Measurements from ENCODE around the gene WDR86. TPM values are rescaled to one million over a fixed set of nuclear protein-coding genes. Genes with fewer than 3 reads are reported as not detected.

WDR86 gene
- total RNA-seq, 1 donor from 2014 or later: not detected

GRCh38 chr7:151428378-151429236 lies 18.8 kb upstream of the WDR86 start:
- Mint-ChIP-seq H3K27me3 (ENCODE audit: insufficient read depth) (peaks cover 6% of the 10 kb centered on the region), H3K27ac (no peak overlapping the region), H3K4me1 (ENCODE audit: low read depth) (peaks cover 24% of the 10 kb centered on the region), H3K9me3 (no peaks in the 10 kb centered on the region), H3K4me3 (no peak overlapping the region), H3K36me3 (ENCODE audit: low read depth) (no peaks in the 10 kb centered on the region)
- DNase-seq (ENCODE audit: low spot score): no peak
- intact Hi-C loops (cut with micrococcal nuclease): loop anchor here (1.0 kb wide), 1 partner anchor 60 kb away; no protein-coding TSS in a partner anchor

- peaks cover 18% of the 10 kb centered on the region for H3K4me1 Mint-ChIP-seq (ENCODE audit: low read depth)
- H3K27me3 Mint-ChIP-seq (ENCODE audit: insufficient read depth): peaks cover 11% of the 10 kb centered on the region
- no peaks in the 10 kb centered on the region for H3K36me3 Mint-ChIP-seq (ENCODE audit: low read depth)
- H3K4me3 Mint-ChIP-seq: no peak overlapping the region
- no peaks in the 10 kb centered on the region for H3K9me3 Mint-ChIP-seq
- intact Hi-C loops (cut with micrococcal nuclease): no loop called here
- H3K27ac Mint-ChIP-seq: no peak overlapping the region
- DNase-seq (ENCODE audit: low spot score): no peak
Measured at GRCh38 chr7:151427705-151428377, 18.0 kb upstream of the WDR86 start.

DNA sequence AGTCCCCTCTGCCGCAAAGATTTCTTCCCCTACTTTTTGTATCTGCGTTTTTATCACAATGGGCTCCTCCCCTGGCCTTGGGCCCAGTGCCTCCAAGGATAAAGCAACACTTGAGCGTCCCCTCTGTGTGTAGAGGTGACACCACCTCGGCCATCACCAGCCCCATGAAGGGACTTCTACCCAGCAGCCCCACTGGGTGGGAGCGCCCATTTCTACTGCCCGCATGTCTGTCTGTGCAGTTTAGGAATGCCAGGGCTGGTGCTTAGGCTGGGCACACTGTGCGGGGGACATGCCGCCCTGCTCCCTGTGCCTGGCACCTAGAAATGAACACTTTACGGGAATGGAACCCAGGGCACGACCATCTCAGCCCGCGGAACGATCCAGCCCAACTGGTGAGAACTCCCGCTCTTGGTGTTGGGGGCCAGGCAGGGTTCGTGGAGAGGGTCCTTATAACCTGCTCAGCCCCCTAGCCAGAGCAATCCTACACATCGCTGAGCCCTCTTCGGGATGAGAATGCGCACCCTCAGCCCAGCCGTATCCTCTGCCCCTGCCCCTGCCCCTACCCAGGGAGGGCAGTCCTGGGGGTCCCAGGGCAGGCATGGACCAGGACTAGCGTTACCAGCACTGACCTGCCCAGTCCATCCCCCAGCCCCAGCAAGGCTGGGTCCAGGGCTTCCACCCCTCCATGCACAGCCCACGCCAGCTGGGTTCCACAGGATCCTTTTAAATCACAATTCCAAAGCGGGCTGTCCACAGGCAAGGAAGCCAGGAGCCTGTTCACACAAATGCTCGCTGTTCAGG lies 17.3 kb upstream of the WDR86 start:
- intact Hi-C loops (cut with micrococcal nuclease): no loop called here
- no peak overlapping the region for H3K27ac Mint-ChIP-seq
- no peak for DNase-seq (ENCODE audit: low spot score)

DNA sequence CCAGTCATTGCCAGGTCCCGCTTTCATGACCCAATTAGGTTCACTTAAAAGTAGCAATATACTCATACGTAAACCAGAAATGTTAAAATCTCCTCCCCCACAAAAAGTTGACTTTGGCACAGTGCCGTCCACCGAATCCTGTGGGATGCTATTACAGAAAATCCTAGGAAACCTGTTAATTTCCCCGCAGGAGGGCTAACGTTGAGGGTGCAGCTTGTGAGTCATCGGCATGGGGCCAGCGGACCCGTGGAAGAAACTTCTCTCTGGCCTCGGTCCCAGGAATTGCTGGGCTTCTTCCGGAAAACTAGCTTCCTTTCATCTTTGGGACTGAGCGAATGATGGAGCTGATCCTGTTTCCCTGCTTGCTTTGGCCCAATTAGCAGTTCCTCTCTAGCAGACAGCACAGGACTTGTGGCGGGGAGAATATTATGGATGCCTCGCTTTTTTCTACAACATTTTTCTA lies 16.6 kb upstream of the WDR86 start:
- Mint-ChIP-seq H3K27me3 (ENCODE audit: insufficient read depth) (peaks cover 16% of the 10 kb centered on the region), H3K27ac (no peak overlapping the region), H3K4me1 (ENCODE audit: low read depth) (peaks cover 15% of the 10 kb centered on the region), H3K36me3 (ENCODE audit: low read depth) (no peaks in the 10 kb centered on the region), H3K4me3 (no peak overlapping the region), H3K9me3 (no peaks in the 10 kb centered on the region)
- no peak for DNase-seq (ENCODE audit: low spot score)
- intact Hi-C loops (cut with micrococcal nuclease): no loop called here

More for the DNA sequence above, 17.3 kb upstream of the WDR86 start:
- H3K36me3 Mint-ChIP-seq (ENCODE audit: low read depth): no peaks in the 10 kb centered on the region
- no peak overlapping the region for H3K4me3 Mint-ChIP-seq
- peaks cover 12% of the 10 kb centered on the region for H3K27me3 Mint-ChIP-seq (ENCODE audit: insufficient read depth)
- H3K4me1 Mint-ChIP-seq (ENCODE audit: low read depth): peaks cover 15% of the 10 kb centered on the region
- H3K9me3 Mint-ChIP-seq: no peaks in the 10 kb centered on the region

- H3K27me3 Mint-ChIP-seq (ENCODE audit: insufficient read depth): peaks cover 17% of the 10 kb centered on the region
- peaks cover 15% of the 10 kb centered on the region for H3K4me1 Mint-ChIP-seq (ENCODE audit: low read depth)
- intact Hi-C loops (cut with micrococcal nuclease): no loop called here
Measured at GRCh38 chr7:151425670-151426440, 16.0 kb upstream of the WDR86 start.

DNA sequence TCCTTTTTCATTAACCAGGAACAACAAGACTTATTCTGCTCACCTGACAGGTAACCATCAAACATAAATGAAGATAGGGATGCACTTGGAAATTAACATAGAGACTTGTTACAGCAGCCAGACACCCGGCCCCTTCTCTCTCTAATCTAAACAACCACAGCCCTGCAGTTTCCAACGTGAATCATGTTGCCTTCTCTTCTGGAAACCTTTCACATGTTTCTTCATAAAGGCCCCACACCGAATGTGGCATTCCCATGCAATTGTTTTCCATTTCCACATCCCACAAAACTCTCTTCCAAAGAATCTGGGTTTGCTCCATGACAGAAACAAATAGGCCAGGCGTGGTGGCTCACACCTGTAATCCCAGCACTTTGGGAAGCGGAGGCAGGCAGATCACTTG lies 15.0 kb upstream of the WDR86 start:
- H3K4me1 Mint-ChIP-seq (ENCODE audit: low read depth): peaks cover 8% of the 10 kb centered on the region
- no peaks in the 10 kb centered on the region for H3K36me3 Mint-ChIP-seq (ENCODE audit: low read depth)
- peaks cover 17% of the 10 kb centered on the region for H3K27me3 Mint-ChIP-seq (ENCODE audit: insufficient read depth)
- no peak overlapping the region for H3K27ac Mint-ChIP-seq
- intact Hi-C loops (cut with micrococcal nuclease): no loop called here
- no peak overlapping the region for H3K4me3 Mint-ChIP-seq
- DNase-seq (ENCODE audit: low spot score): no peak
- H3K9me3 Mint-ChIP-seq: peaks cover 3% of the 10 kb centered on the region

More at GRCh38 chr7:151425670-151426440, 16.0 kb upstream of the WDR86 start:
- Mint-ChIP-seq H3K4me3 (no peak overlapping the region), H3K36me3 (ENCODE audit: low read depth) (no peaks in the 10 kb centered on the region), H3K9me3 (no peaks in the 10 kb centered on the region), H3K27ac (no peak overlapping the region)
- DNase-seq (ENCODE audit: low spot score): no peak

- DNase-seq (ENCODE audit: low spot score): no peak
- Mint-ChIP-seq H3K4me3 (no peak overlapping the region), H3K4me1 (ENCODE audit: low read depth) (no peaks in the 10 kb centered on the region), H3K36me3 (ENCODE audit: low read depth) (no peaks in the 10 kb centered on the region), H3K27me3 (ENCODE audit: insufficient read depth) (peaks cover 17% of the 10 kb centered on the region), H3K27ac (no peak overlapping the region), H3K9me3 (peaks cover 3% of the 10 kb centered on the region)
- intact Hi-C loops (cut with micrococcal nuclease): no loop called here
Measured at GRCh38 chr7:151423936-151424335, 14.1 kb upstream of the WDR86 start.

- intact Hi-C loops (cut with micrococcal nuclease): no loop called here
- H3K27ac Mint-ChIP-seq: no peak overlapping the region
- no peak for DNase-seq (ENCODE audit: low spot score)
- H3K36me3 Mint-ChIP-seq (ENCODE audit: low read depth): no peaks in the 10 kb centered on the region
- H3K9me3 Mint-ChIP-seq: peaks cover 5% of the 10 kb centered on the region
- H3K27me3 Mint-ChIP-seq (ENCODE audit: insufficient read depth): peaks cover 16% of the 10 kb centered on the region
- H3K4me3 Mint-ChIP-seq: no peak overlapping the region
- no peaks in the 10 kb centered on the region for H3K4me1 Mint-ChIP-seq (ENCODE audit: low read depth)
Measured at GRCh38 chr7:151423226-151423625, 13.4 kb upstream of the WDR86 start.

DNA sequence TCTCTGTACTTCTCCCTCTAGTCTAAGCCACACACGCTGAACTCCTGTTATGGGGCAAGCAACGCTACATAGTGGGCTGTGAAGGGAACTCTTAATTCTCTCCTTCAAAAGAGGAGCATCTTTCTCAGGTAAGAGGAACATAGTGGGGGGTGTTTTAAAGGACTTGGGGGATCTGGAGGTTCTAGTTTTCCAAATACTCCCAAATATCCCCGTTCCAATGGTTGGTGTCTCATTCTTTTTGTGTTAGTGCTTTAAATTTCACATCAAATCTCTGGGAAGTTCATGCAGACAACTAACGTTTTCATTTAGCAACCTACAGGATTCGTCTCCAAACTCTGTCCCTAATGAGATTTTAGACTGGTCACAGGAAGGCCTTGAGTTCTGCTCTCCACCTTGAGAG lies 12.4 kb upstream of the WDR86 start:
- Mint-ChIP-seq H3K4me3 (no peak overlapping the region), H3K27ac (no peak overlapping the region), H3K9me3 (peaks cover 7% of the 10 kb centered on the region), H3K27me3 (ENCODE audit: insufficient read depth) (peaks cover 17% of the 10 kb centered on the region), H3K4me1 (ENCODE audit: low read depth) (no peaks in the 10 kb centered on the region), H3K36me3 (ENCODE audit: low read depth) (no peaks in the 10 kb centered on the region)
- no peak for DNase-seq (ENCODE audit: low spot score)
- intact Hi-C loops (cut with micrococcal nuclease): no loop called here

- no peak for DNase-seq (ENCODE audit: low spot score)
- H3K36me3 Mint-ChIP-seq (ENCODE audit: low read depth): no peaks in the 10 kb centered on the region
- intact Hi-C loops (cut with micrococcal nuclease): no loop called here
- no peaks in the 10 kb centered on the region for H3K4me1 Mint-ChIP-seq (ENCODE audit: low read depth)
- H3K27me3 Mint-ChIP-seq (ENCODE audit: insufficient read depth): peaks cover 30% of the 10 kb centered on the region
- no peak overlapping the region for H3K4me3 Mint-ChIP-seq
- H3K9me3 Mint-ChIP-seq: peaks cover 7% of the 10 kb centered on the region
- no peak overlapping the region for H3K27ac Mint-ChIP-seq
Measured at GRCh38 chr7:151420144-151420543, 10.3 kb upstream of the WDR86 start.

GRCh38 chr7:151416941-151417315 lies 7.1 kb upstream of the WDR86 start:
- DNase-seq (ENCODE audit: low spot score): no peak
- H3K4me3 Mint-ChIP-seq: no peak overlapping the region
- intact Hi-C loops (cut with micrococcal nuclease): no loop called here
- H3K9me3 Mint-ChIP-seq: peaks cover 7% of the 10 kb centered on the region
- H3K36me3 Mint-ChIP-seq (ENCODE audit: low read depth): no peaks in the 10 kb centered on the region
- peaks cover 36% of the 10 kb centered on the region for H3K27me3 Mint-ChIP-seq (ENCODE audit: insufficient read depth)
- H3K27ac Mint-ChIP-seq: no peak overlapping the region
- H3K4me1 Mint-ChIP-seq (ENCODE audit: low read depth): peaks cover 18% of the 10 kb centered on the region

Measured in activated T-helper 1 cell treated with anti-CD3 and anti-CD28 coated beads, Interleukin-12 subunit alpha, Interleukin-12 subunit beta, Interleukin-2, Interleukin-4 antibody, amounts not matched to agents 30 ng/mL and 10 ng/mL and 1 ng/mL, durations not matched to agents 14 hours and 24 hours and 36 hours (primary cell).